ENCODE results near the gene GDF9.

The GDF9 gene

GRCh38 chr5:132836852-132837251, 29.4 kb downstream of the GDF9 start:
- H3K27me3 Mint-ChIP-seq: peaks cover 4% of the 10 kb centered on the region
- no peak overlapping the region for H3K27ac Mint-ChIP-seq
- H3K4me1 Mint-ChIP-seq (ENCODE audit: low read depth): no peaks in the 10 kb centered on the region
- no peaks in the 10 kb centered on the region for H3K36me3 Mint-ChIP-seq (ENCODE audit: low read depth)
- H3K9me3 Mint-ChIP-seq: no peaks in the 10 kb centered on the region
- no peak for DNase-seq
- H3K4me3 Mint-ChIP-seq: no peak overlapping the region

- H3K4me1 Mint-ChIP-seq (ENCODE audit: low read depth): peaks cover 14% of the 10 kb centered on the region
- no peak for DNase-seq
- no peaks in the 10 kb centered on the region for H3K9me3 Mint-ChIP-seq
- no peaks in the 10 kb centered on the region for H3K36me3 Mint-ChIP-seq (ENCODE audit: low read depth)
- H3K27ac Mint-ChIP-seq: no peak overlapping the region
- H3K4me3 Mint-ChIP-seq: no peak overlapping the region
- peaks cover 24% of the 10 kb centered on the region for H3K27me3 Mint-ChIP-seq
Measured at GRCh38 chr5:132834057-132834456, 32.2 kb downstream of the GDF9 start.

GRCh38 chr5:132832612-132833011, 33.7 kb downstream of the GDF9 start:
- peaks cover 17% of the 10 kb centered on the region for H3K4me1 Mint-ChIP-seq (ENCODE audit: low read depth)
- H3K4me3 Mint-ChIP-seq: no peak overlapping the region
- peaks cover 38% of the 10 kb centered on the region for H3K27me3 Mint-ChIP-seq
- no peaks in the 10 kb centered on the region for H3K36me3 Mint-ChIP-seq (ENCODE audit: low read depth)
- H3K9me3 Mint-ChIP-seq: no peaks in the 10 kb centered on the region
- DNase-seq: no peak
- no peak overlapping the region for H3K27ac Mint-ChIP-seq

- Mint-ChIP-seq H3K4me3 (peak overlapping the region; percentile 57), H3K9me3 (no peaks in the 10 kb centered on the region), H3K27ac (no peak overlapping the region), H3K27me3 (peaks cover 52% of the 10 kb centered on the region), H3K4me1 (ENCODE audit: low read depth) (peaks cover 18% of the 10 kb centered on the region), H3K36me3 (ENCODE audit: low read depth) (no peaks in the 10 kb centered on the region)
- no peak for DNase-seq
Measured at GRCh38 chr5:132831095-132831860, 35.0 kb downstream of the GDF9 start.

- Mint-ChIP-seq H3K4me3 (peak within 1 kb of the TSS; percentile 81), H3K27ac (peak within 1 kb of the TSS; percentile 67), H3K36me3 (ENCODE audit: low read depth) (no peaks in the 10 kb centered on the region), H3K27me3 (peaks cover 57% of the 10 kb centered on the region), H3K9me3 (no peaks in the 10 kb centered on the region), H3K4me1 (ENCODE audit: low read depth) (peaks cover 18% of the 10 kb centered on the region)
- no peak for DNase-seq
Measured at GRCh38 chr5:132830436-132831094, 35.7 kb downstream of the GDF9 start, which contains the start of gene SHROOM1. Gene SHROOM1, minus strand, starts transcription at chr5:132830647. Its CDS starts 4,507 bp downstream, at chr5:132826140.

GRCh38 chr5:132829742-132830435, 36.4 kb downstream of the GDF9 start:
- H3K36me3 Mint-ChIP-seq (ENCODE audit: low read depth): no peaks in the 10 kb centered on the region
- H3K4me1 Mint-ChIP-seq (ENCODE audit: low read depth): peaks cover 18% of the 10 kb centered on the region
- peak overlapping the region; percentile 67 for H3K27ac Mint-ChIP-seq
- peak; percentile 84 for DNase-seq
- H3K9me3 Mint-ChIP-seq: no peaks in the 10 kb centered on the region
- peak overlapping the region; percentile 81 for H3K4me3 Mint-ChIP-seq
- H3K27me3 Mint-ChIP-seq: peaks cover 61% of the 10 kb centered on the region

GRCh38 chr5:132828846-132829494, 37.3 kb downstream of the GDF9 start:
- H3K9me3 Mint-ChIP-seq: no peaks in the 10 kb centered on the region
- peaks cover 18% of the 10 kb centered on the region for H3K4me1 Mint-ChIP-seq (ENCODE audit: low read depth)
- peaks cover 70% of the 10 kb centered on the region for H3K27me3 Mint-ChIP-seq
- no peaks in the 10 kb centered on the region for H3K36me3 Mint-ChIP-seq (ENCODE audit: low read depth)
- DNase-seq: no peak
- H3K4me3 Mint-ChIP-seq: peak overlapping the region; percentile 81
- no peak overlapping the region for H3K27ac Mint-ChIP-seq

GRCh38 chr5:132827943-132828673, 38.2 kb downstream of the GDF9 start:
- no peak overlapping the region for H3K4me3 Mint-ChIP-seq
- H3K4me1 Mint-ChIP-seq (ENCODE audit: low read depth): peaks cover 18% of the 10 kb centered on the region
- H3K27ac Mint-ChIP-seq: no peak overlapping the region
- DNase-seq: no peak
- H3K36me3 Mint-ChIP-seq (ENCODE audit: low read depth): no peaks in the 10 kb centered on the region
- peaks cover 76% of the 10 kb centered on the region for H3K27me3 Mint-ChIP-seq
- no peaks in the 10 kb centered on the region for H3K9me3 Mint-ChIP-seq

- Mint-ChIP-seq H3K36me3 (ENCODE audit: low read depth) (no peaks in the 10 kb centered on the region), H3K4me3 (peak overlapping the region; percentile 20), H3K4me1 (ENCODE audit: low read depth) (peaks cover 18% of the 10 kb centered on the region), H3K27ac (no peak overlapping the region), H3K9me3 (no peaks in the 10 kb centered on the region), H3K27me3 (peaks cover 76% of the 10 kb centered on the region)
- no peak for DNase-seq
Measured at GRCh38 chr5:132826424-132827082, 39.7 kb downstream of the GDF9 start.

GRCh38 chr5:132825834-132826391, 40.4 kb downstream of the GDF9 start:
- DNase-seq: no peak
- H3K27me3 Mint-ChIP-seq: peaks cover 74% of the 10 kb centered on the region
- H3K36me3 Mint-ChIP-seq (ENCODE audit: low read depth): no peaks in the 10 kb centered on the region

GRCh38 chr5:132825033-132825833, 41.0 kb downstream of the GDF9 start:
- Mint-ChIP-seq H3K27ac (no peak overlapping the region), H3K36me3 (ENCODE audit: low read depth) (no peaks in the 10 kb centered on the region), H3K4me3 (no peak overlapping the region)

More at GRCh38 chr5:132825834-132826391, 40.4 kb downstream of the GDF9 start:
- Mint-ChIP-seq H3K27ac (no peak overlapping the region), H3K9me3 (no peaks in the 10 kb centered on the region), H3K4me3 (peak overlapping the region; percentile 20), H3K4me1 (ENCODE audit: low read depth) (peaks cover 14% of the 10 kb centered on the region)

GRCh38 chr5:132824426-132824825, 41.8 kb downstream of the GDF9 start:
- peak overlapping the region; percentile 20 for H3K4me3 Mint-ChIP-seq
- no peak overlapping the region for H3K27ac Mint-ChIP-seq
- peaks cover 74% of the 10 kb centered on the region for H3K27me3 Mint-ChIP-seq

More at GRCh38 chr5:132825033-132825833, 41.0 kb downstream of the GDF9 start:
- Mint-ChIP-seq H3K27me3 (peaks cover 74% of the 10 kb centered on the region), H3K9me3 (no peaks in the 10 kb centered on the region), H3K4me1 (ENCODE audit: low read depth) (peaks cover 16% of the 10 kb centered on the region)
- DNase-seq: peak; percentile 50

More at GRCh38 chr5:132824426-132824825, 41.8 kb downstream of the GDF9 start:
- no peaks in the 10 kb centered on the region for H3K9me3 Mint-ChIP-seq
- H3K36me3 Mint-ChIP-seq (ENCODE audit: low read depth): no peaks in the 10 kb centered on the region
- H3K4me1 Mint-ChIP-seq (ENCODE audit: low read depth): peaks cover 16% of the 10 kb centered on the region
- no peak for DNase-seq
